GM21619 (cell line): ENCODE measurements around the gene MSL3.
A peak's percentile ranks its signal among the peaks of the same experiment; 100 is the strongest.

Source experiments
- ATAC-seq: cut with Tn5 transposase; IDR thresholded peaks from one replicate; pipeline ENCODE4 v1.9.1; 2021; ENCODE audit not compliant: unreplicated experiment

The MSL3 gene, protein sequence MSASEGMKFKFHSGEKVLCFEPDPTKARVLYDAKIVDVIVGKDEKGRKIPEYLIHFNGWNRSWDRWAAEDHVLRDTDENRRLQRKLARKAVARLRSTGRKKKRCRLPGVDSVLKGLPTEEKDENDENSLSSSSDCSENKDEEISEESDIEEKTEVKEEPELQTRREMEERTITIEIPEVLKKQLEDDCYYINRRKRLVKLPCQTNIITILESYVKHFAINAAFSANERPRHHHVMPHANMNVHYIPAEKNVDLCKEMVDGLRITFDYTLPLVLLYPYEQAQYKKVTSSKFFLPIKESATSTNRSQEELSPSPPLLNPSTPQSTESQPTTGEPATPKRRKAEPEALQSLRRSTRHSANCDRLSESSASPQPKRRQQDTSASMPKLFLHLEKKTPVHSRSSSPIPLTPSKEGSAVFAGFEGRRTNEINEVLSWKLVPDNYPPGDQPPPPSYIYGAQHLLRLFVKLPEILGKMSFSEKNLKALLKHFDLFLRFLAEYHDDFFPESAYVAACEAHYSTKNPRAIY

DNA sequence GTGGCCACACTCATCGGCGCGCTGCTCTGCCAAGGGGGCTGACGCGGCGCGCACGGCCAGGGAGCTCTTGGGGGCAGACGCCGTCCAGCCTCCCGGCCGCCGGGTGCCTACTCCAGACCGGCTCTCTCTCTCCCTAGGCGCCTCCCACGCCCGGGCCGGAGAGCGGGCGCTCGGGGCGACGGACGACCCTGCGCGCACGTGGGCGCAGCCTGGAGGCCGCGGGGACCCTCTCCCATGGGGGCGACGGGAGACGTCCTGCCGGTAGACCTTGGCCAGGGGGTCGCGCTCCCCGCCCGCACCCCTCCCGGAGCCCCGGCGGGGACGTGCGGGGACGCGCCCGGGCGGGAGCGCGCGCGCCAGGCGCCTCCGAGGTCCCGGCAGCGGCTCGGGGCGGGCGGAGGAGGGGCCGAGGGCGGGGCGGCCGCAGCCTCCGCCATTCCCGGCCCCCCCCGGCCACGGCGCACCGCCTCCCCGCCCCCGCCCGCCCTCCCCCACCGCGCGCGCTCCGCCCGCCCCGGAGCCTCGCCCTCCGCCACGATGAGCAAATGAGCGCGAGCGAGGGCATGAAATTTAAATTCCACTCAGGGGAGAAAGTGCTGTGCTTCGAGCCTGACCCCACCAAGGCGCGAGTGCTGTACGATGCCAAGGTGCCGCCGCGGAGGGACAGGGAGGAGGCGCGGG lies at the start of gene MSL3:
Gene MSL3, plus strand, starts transcription at position 519 of the 681 bp plus-strand sequence. Its CDS starts 27 bp downstream, at position 546.
- peak; percentile 30 for ATAC-seq

DNA sequence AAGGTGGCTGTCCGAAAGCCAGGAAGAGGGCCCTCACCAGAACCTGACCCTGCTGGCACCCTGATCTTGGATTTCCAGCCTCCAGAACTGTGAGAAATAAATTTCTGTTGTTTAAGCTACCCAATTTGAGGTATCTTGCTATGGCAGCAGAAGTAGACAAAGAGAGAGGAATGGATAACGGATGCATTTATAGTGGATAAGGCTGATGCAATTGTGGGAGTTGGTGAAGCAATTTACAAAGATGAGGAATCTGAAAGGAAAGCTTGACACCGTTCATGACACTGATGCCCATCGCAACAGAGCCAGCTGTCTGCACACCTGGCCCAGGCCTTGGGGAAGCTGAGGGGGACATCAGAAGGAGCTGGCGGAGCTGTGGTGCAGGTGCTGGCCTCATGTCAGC lies 35.7 kb upstream of the MSL3 start:
- no peak for ATAC-seq

DNA sequence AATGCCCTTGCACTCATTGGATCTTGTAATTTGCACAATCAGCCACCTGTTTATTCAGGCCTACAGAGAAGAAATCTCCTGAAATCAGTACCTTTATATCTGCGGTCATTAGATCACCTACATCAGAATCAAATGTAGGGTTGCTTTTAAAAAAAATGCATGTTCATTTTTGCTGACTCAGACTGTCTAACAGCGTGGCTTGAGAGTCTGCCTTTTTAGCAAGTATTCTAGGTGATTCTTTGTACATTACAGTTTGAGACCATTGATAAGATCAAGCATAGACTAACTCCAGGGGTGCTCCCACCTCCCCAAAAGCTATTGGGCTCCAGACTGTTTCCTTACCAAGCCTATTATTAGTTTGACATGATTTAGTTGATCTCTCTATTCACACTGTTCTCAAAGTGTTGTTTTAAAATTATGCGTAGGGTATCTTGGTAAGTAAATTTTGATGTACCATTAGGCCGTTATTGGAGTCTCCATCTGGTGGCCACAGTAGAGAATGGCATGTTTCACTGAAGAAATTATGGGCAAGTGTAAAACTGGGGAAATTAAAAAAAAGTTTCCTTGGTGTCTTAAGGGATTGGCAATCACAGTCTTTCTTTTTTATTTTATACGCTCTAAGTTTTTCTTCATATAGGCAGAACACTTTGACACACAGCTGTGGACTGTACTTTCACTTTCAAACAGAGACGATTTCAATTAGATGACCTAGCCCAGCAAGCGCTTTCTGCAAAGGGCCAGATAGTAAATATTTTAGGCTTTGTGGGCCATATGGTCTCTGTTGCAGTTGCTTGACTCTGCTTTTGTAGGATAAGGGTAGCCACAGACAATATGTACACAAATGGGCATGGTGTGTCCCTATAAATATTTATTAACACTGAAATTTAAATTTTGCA lies 33.7 kb upstream of the MSL3 start:
- ATAC-seq = no peak

DNA sequence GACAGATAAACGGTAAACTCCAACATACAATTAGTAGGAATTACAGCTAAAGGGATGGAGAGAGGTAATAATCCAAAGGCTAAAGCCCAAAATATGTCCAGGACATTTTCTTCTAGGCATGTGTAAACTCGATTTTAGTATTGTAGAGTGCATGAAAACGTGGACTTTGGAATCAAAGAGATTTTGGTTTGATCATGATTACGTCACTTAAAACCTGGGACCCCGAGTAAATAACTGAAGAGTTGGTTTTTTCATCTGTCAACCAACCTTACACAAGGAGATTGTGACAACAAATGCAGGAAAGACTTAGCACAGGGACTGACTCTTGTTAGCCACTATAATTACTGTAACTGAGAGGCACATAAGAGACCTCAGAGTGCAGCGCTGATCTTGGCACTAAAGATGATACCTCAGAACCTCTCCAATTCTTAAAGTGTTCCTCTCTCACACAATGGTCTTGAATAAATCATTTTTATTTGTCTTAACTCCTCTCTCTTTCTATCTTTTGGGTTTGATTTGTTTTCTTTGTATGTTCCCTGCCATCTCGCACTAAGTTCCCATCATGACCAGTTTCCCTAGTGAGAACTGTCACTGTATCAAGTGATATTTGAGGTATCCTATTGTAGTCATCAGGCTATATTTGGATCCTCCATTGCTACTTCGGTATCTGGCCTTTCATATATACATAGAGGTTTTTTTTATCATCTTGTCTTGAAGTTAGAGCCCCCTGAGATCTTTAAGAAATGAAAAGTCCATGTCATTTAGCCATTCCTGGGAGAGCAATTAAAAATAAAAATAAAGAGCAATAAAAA lies 32.2 kb upstream of the MSL3 start:
- ATAC-seq = no peak

DNA sequence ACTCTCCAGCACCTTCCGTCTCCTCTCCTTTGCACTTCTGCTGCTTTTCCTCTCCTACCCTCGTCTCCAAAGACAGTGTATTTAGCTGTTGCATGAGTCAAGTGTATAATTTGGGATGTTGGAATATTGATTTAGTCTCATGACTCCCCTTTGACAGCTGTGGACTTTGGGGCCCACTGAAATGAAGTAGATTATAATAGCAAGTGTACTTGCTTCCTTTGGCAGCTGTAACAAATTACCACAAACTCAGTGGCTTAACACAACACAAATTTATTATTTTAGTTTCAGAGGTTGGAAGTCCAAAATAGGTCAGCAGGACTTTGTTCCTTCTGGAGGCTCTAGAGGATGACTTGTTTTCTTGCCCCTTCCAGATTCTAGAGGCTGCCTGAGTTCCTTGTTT lies 29.5 kb upstream of the MSL3 start:
- ATAC-seq = no peak

DNA sequence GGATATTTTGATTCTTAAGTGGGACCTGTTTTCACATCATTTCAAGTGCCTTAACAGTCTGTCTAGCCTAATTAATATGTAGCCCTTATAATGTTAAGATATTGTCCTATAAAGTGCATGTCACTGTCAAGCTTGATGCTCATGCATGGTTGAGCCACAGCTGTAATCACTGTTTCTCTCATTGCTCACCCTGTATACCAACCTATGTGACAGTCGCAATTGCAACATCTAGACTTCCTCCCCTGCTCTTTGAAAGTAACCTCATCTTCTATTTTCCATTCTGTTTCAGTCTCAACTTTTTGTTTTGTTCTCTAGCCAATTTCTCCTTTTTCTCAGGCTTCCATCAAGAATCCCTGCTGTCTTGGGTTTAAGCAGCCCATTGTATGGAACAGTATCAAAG lies 24.4 kb upstream of the MSL3 start:
- ATAC-seq = peak; percentile 73

DNA sequence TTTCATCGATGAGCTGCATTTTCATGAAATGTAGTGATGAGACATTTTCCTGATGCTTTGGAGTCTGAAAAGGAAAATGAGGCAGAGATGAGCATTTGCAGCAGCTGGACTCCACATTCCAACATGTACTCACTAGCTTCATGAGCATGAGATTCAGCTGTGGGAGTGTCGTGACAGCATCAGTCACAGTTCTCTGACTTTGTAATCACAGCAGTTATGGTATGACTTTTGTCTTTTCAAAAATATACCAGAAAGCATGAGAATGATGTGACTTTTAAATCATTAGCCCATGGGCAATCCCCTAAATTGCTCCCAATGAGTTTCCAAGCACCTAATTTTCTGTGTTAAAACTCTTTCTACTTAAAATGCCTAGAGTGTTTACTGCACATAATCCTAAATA lies 18.3 kb upstream of the MSL3 start:
- ATAC-seq = no peak

DNA sequence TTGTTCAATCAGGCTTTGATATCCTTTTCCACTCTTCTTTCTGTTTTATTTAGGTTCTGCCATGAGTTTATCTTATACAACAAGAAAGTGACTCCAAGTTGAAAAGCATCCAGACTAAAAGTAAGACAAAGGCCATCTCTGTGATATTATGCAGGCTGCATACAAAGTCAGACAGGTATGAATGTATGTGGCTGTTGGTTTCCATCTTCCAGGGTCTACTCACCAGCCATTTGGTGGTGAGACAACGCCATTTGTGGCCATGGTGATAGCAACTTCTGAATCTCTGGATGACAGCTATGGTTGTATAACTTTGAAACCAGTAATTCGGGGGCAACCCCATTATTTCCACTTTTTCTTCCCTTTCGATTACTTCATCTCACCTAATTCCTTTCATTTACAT lies 17.2 kb upstream of the MSL3 start:
- ATAC-seq = no peak

DNA sequence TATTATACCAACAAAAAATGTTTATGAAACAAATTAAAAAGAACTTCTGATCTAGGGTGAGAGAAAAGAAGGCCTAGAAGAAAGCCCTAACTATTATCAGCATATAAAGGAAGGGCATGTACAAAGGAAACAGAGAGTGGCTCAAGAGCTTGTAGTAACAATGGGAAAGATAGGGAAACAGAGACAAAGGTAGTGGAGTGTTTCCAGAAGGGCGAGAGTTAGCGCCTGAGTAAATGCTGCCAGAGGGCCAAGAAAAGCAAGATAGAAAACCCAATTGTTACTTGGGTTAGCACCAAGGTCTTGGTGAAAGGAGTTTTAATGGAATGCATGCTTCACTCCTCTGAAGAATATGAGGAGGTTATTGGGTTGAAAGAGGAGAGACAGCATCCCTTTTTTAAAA lies 16.5 kb upstream of the MSL3 start:
- ATAC-seq = no peak

DNA sequence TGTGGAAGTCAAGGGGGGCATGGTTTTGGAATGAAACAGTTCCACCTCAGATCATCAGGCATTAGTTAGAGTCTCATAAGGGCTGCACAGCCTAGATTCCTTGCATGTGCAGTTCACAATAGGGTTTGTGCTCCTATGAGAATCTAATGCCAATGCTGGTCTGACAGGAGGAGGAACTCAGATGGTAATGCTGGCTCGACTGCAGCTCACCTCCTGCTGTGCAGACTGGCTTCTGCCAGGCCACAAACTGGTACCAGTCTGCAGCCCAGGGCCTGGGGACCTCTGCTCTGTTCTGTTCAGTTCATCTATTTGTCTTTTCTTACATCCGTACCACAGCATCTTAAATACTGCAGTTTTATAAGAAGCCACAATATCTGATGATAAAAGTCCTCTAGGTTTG lies 12.2 kb upstream of the MSL3 start:
- ATAC-seq = no peak

DNA sequence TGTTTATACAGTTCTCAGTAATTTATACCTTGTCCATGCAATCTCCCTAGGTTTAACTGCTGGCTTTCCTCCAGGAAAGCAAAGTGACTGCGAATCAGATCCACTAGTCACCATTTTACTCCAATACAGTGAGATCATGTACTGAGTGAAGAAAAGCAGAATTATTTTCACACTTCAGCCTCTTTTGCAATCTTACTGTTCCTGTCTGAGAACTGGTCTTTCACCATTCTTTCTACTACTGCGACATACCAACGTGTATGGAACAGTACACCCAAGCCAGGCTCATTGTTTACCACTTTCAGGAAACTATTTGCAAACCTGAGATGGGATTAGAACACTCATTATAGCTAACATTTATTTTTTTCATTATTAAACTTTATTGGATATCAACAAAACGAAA lies 8.0 kb upstream of the MSL3 start:
- ATAC-seq = no peak

DNA sequence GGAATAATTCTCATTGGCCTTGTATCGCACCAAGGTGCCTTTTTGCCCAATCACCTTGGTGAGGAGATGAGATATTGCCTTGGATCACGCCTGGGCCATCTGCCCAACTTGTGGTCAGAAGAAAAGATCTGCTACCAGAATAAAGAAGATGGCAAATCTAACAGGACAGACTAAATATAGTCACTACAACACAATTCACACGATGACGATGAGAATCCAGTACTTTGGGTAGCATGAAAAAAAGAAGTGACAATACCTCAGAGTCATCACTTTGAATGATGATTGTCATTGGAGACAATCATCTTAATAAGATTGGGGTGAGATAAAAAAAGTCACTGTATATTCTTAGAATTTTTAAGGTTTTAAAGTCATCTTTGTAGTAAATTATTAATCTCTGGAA lies 7.3 kb upstream of the MSL3 start:
- ATAC-seq = no peak

DNA sequence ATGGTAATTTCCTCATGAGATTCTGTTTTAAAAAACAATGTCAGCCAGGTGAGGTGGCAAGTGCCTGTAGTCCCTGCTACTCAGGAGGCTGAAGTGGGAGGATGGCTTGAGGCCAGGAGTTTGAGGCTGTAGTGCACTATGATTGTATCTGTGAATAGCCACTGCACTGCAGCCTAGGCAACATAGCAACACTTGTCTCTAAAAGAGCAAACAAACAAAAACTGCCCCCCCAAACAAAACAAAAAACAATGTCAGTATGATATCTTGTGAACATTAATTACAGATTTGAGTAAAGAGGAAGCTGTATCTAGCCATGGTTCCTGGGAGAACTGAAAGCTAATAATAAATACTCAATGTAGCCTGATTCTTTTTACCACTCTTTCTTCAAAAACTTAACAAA lies 6.8 kb upstream of the MSL3 start:
- no peak for ATAC-seq

DNA sequence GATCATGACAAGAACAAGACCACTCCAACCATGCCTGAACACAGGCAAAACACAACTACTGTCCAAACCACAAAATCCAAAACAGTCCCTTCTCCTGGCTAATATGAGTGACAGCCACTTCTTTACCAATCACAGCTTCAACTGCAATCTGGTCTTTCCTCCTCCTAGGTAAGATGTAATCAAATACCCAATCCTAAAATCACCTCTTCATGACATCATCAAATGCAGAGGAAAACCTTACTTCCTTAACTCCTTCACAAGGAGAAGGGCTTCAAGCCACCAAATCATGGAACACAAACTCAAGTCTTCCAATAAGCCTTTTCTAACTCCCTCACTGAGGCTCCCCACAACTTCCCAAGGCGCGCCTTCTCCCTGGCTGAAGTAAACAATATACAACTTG lies 4.4 kb upstream of the MSL3 start:
- ATAC-seq = no peak

DNA sequence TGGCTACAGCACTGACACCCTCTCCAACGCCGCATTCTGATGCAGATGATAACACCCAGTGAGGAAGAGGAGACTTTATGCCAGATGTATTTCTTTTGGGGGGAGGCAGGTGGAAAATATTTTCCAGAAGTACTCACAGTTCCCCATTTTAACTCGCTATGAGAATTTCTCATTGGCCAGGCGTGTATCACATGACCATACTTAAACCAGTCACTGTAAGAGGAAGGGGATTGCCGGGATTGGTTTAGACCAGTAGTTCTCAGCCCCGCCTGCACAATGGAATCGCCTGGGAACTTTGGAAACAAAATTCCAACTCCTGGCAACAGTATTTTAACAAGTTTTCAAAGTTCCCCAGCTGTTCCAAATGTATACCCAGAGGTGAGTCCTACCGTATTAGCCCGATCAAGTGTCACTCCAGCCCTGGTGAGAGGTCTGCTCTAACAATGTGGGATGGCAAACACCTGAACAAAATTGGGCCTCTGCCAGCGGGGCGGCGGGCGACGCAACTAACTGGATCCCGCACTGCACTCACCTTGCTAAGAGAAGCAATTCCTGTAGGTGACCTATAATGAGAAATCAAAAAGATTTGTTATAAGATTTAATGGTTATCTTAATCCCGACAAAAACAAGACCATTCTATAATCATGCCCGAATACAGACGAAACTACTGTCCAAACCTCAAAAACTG lies 2.9 kb upstream of the MSL3 start:
- ATAC-seq = no peak

DNA sequence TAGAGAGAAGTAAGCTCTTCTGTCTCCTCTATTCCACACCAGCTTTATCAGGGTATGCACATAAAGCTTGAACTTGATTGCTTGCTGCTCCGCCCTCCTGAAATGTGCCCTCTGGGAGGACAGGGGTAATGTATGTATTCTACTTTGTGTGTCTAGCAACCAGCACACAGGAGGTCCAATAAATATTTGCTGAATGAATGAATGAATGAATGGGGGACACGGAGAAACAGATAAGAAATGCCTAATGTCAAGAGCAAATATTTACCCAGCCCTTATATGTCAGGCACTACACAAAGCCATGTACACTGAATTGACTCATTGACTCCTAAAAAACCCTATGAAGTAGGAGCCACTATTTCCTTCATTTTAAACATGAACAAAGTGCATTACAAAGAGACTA lies 2.3 kb upstream of the MSL3 start:
- no peak for ATAC-seq

DNA sequence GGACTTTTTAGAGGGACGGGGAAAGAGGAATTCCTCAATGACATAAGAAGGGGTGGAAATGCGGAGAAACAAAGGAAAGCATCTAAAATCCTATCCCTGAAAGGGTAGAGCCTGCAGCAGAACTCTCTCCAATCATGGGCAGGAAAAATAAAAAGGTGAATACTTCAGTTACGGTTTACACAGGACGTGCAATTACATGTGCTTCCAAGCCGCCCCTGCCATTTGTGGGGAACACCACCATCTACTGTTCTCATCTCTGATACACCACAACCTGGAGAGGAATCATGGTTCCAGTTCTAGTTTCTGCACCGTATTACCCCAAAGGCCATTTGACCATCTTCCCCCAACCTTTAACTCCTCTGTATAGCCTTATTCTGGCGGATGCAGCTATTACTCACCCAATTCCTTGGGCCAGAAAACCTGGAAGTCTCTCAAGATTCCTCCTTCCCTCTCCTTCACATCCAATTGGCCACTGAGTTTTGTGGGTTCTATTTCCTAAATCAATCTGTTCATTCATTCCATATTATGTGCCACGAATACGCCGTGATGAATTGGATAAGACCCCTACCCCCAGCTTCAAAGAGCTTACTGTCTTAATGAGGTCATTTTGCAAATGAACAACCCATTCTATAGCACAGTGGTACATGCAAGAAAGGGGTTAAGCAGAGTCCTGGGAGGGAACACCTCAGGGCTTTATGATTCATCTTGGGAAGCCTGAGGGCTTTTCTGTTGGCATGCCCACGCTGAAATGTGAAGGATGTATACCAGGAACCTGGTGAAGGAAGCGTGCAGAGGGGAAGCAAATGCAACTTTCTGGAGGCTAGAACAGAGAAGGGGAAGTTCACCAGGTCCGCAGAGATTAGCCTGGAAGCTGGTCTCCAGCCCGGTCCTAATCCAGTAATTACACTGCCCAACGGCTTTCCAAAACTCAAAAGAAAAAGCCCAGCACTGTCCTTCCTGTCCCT lies 1.4 kb upstream of the MSL3 start:
- ATAC-seq = no peak

DNA sequence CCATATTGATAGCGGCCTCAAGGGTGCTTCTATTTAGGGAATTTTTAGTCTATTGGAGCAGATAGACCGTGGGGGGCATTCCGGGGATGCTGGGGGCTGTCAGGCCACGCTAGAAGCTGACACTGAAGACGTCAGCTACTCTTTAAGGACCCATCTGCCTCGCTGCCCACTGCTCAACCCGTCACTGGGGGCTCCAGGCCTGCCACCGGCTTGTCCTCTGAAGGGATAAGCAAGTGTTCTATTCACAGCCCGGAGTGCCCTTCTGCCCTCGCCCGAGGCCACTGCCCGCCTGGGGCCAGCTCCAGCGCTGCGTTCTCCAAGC lies 679 bp upstream of the MSL3 start:
- no peak for ATAC-seq
